ENCODE measurements around the gene ARHGAP24. TPM values are rescaled to one million over a fixed set of nuclear protein-coding genes. Genes with fewer than 3 reads are reported as not detected.
A peak's percentile ranks its signal among the peaks of the same experiment; 100 is the strongest.

The ARHGAP24 gene
- total and polyA plus RNA-seq, 2 experiments from 2014 or later = 0.21 to 0.36 TPM

DNA sequence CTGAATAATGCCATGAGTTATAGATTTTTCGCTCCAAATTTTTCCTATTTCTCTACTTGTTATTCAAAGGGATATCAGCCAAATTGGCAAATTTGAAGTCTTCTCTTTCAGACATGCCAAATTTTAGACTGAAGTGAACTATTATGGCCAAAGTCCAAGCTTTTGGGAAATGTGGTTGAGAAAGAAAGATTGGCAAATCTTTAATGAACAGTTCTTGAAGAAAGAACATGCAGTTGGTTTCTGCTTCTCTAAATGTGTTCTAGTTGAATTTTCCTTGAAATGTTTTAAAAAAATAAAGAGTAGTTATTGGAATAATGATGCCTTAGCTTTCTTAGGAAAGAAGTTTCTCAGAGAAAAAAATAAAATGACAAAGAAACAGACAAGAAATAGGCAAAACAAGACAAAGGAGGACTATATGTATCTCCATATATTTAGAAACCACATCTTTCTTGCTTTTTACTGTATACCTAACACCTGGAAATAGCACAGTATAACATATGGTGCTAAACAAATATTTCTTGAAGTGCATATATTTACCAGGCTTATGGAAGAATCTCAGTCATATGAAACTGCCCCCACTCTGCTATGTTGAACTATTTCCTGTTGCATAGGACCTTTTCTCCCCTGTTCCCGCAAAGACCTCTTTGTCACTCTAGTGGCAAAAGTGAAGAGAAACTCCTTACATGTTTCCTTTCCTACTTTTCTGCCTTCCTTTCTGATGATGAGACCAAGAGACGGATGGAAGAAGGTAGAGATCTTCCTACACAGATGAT is 250.0 kb downstream of the ARHGAP24 start (continued):
- TF ChIP-seq, protein P1, sequence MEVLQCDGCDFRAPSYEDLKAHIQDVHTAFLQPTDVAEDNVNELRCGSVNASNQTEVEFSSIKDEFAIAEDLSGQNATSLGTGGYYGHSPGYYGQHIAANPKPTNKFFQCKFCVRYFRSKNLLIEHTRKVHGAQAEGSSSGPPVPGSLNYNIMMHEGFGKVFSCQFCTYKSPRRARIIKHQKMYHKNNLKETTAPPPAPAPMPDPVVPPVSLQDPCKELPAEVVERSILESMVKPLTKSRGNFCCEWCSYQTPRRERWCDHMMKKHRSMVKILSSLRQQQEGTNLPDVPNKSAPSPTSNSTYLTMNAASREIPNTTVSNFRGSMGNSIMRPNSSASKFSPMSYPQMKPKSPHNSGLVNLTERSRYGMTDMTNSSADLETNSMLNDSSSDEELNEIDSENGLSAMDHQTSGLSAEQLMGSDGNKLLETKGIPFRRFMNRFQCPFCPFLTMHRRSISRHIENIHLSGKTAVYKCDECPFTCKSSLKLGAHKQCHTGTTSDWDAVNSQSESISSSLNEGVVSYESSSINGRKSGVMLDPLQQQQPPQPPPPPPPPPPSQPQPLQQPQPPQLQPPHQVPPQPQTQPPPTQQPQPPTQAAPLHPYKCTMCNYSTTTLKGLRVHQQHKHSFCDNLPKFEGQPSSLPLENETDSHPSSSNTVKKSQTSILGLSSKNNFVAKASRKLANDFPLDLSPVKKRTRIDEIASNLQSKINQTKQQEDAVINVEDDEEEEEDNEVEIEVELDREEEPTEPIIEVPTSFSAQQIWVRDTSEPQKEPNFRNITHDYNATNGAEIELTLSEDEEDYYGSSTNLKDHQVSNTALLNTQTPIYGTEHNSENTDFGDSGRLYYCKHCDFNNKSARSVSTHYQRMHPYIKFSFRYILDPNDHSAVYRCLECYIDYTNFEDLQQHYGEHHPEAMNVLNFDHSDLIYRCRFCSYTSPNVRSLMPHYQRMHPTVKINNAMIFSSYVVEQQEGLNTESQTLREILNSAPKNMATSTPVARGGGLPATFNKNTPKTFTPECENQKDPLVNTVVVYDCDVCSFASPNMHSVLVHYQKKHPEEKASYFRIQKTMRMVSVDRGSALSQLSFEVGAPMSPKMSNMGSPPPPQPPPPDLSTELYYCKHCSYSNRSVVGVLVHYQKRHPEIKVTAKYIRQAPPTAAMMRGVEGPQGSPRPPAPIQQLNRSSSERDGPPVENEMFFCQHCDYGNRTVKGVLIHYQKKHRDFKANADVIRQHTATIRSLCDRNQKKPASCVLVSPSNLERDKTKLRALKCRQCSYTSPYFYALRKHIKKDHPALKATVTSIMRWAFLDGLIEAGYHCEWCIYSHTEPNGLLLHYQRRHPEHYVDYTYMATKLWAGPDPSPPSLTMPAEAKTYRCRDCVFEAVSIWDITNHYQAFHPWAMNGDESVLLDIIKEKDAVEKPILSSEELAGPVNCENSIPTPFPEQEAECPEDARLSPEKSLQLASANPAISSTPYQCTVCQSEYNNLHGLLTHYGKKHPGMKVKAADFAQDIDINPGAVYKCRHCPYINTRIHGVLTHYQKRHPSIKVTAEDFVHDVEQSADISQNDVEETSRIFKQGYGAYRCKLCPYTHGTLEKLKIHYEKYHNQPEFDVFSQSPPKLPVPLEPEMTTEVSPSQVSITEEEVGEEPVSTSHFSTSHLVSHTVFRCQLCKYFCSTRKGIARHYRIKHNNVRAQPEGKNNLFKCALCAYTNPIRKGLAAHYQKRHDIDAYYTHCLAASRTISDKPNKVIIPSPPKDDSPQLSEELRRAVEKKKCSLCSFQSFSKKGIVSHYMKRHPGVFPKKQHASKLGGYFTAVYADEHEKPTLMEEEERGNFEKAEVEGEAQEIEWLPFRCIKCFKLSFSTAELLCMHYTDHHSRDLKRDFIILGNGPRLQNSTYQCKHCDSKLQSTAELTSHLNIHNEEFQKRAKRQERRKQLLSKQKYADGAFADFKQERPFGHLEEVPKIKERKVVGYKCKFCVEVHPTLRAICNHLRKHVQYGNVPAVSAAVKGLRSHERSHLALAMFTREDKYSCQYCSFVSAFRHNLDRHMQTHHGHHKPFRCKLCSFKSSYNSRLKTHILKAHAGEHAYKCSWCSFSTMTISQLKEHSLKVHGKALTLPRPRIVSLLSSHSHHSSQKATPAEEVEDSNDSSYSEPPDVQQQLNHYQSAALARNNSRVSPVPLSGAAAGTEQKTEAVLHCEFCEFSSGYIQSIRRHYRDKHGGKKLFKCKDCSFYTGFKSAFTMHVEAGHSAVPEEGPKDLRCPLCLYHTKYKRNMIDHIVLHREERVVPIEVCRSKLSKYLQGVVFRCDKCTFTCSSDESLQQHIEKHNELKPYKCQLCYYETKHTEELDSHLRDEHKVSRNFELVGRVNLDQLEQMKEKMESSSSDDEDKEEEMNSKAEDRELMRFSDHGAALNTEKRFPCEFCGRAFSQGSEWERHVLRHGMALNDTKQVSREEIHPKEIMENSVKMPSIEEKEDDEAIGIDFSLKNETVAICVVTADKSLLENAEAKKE (CRISPR knock-in tag; IDR thresholded peaks at IDR 0.05) = no peak
- TF ChIP-seq, protein P2, sequence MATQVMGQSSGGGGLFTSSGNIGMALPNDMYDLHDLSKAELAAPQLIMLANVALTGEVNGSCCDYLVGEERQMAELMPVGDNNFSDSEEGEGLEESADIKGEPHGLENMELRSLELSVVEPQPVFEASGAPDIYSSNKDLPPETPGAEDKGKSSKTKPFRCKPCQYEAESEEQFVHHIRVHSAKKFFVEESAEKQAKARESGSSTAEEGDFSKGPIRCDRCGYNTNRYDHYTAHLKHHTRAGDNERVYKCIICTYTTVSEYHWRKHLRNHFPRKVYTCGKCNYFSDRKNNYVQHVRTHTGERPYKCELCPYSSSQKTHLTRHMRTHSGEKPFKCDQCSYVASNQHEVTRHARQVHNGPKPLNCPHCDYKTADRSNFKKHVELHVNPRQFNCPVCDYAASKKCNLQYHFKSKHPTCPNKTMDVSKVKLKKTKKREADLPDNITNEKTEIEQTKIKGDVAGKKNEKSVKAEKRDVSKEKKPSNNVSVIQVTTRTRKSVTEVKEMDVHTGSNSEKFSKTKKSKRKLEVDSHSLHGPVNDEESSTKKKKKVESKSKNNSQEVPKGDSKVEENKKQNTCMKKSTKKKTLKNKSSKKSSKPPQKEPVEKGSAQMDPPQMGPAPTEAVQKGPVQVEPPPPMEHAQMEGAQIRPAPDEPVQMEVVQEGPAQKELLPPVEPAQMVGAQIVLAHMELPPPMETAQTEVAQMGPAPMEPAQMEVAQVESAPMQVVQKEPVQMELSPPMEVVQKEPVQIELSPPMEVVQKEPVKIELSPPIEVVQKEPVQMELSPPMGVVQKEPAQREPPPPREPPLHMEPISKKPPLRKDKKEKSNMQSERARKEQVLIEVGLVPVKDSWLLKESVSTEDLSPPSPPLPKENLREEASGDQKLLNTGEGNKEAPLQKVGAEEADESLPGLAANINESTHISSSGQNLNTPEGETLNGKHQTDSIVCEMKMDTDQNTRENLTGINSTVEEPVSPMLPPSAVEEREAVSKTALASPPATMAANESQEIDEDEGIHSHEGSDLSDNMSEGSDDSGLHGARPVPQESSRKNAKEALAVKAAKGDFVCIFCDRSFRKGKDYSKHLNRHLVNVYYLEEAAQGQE (IDR thresholded peaks at IDR 0.05; ENCODE audit: unreplicated experiment) = no peak

DNA sequence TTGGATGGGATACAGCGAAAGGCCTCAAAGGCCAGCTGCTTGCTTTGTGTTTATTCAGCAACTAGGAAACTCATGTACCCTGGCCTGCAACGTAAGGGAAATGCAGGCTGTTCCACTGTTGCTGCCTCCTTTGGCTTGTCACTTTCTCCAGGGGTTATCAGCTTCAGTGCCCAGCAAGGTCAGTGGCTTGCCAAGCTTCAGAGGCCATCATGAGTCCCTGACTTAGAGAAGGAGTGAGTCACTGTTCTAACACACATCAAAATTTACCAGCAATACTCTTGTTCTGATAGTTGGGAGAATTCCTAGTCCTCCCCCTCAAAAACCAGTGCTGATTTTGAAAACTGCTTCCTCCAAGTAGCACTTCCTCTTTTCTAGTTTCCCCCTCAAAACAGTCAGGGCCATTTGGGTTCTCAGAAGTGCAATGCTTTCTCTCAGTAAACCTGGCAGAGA is 250.8 kb downstream of the ARHGAP24 start:
- Histone ChIP-seq H2AFZ (peak overlapping the region; percentile 14), H3K9me2 (ENCODE audit: insufficient read depth) (no peaks in the 10 kb centered on the region), H3F3A (replicated peaks; ENCODE audit: low read depth) (no peaks in the 10 kb centered on the region), H4K20me1 (replicated peaks; ENCODE audit: insufficient read depth) (no peaks in the 10 kb centered on the region), H3K27me3 (ENCODE audit: insufficient read depth) (no peaks in the 10 kb centered on the region), H3K4me3 (no peak overlapping the region), H3K36me3 (ENCODE audit: insufficient read depth) (no peaks in the 10 kb centered on the region), H3K4me2 (no peak overlapping the region), H3K4me1 (ENCODE audit: insufficient read depth) (no peaks in the 10 kb centered on the region), H3K27ac (ENCODE audit: low read depth) (no peak overlapping the region), H3K79me2 (replicated peaks; ENCODE audit: insufficient read depth) (no peaks in the 10 kb centered on the region)
- DNase-seq (ENCODE audit: low spot score) (no peak), ATAC-seq (no peak)
- Mint-ChIP-seq H3K9me3 (no peaks in the 10 kb centered on the region), H3K4me1 (no peaks in the 10 kb centered on the region; the same call in 2 of the 3 replicates), H3K27ac (no peak overlapping the region), H3K36me3 (ENCODE audit: low read depth) (no peaks in the 10 kb centered on the region), H3K4me3 (no peak overlapping the region), H3K27me3 (ENCODE audit: insufficient read depth, low read depth, poor library complexity) (no peaks in the 10 kb centered on the region)
- TF ChIP-seq, protein P2 (IDR thresholded peaks at IDR 0.05; ENCODE audit: unreplicated experiment) = no peak
- TF ChIP-seq CREB1 (CRISPR knock-in tag; IDR thresholded peaks at IDR 0.05; ENCODE audit: low read depth) (no peak), NANOG (IDR thresholded peaks at IDR 0.05; ENCODE audit: borderline replicate concordance) (no peak), STAT1 (IDR thresholded peaks at IDR 0.05; ENCODE audit: unreplicated experiment) (no peak), JUNB (IDR thresholded peaks at IDR 0.05; ENCODE audit: unreplicated experiment) (no peak), EZH2 (IDR thresholded peaks at IDR 0.05; ENCODE audit: low read depth, unreplicated experiment) (no peak), ZNF114 (CRISPR knock-in tag; IDR thresholded peaks at IDR 0.05) (no peak)
